ENCODE measurements around the gene ANLN. TPM values are rescaled to one million over a fixed set of nuclear protein-coding genes. Genes with fewer than 3 reads are reported as not detected.

The ANLN gene
- polyA plus RNA-seq, 3 donors = 0.12 to 1.1 (median 0.25) TPM

- Mint-ChIP-seq H3K27me3 (ENCODE audit: low read depth in 3 of 3) (no peaks in the 10 kb centered on the region), H3K27ac (peak overlapping the region in 1 of 7 donors; percentile 30), H3K9me3 (no peaks in the 10 kb centered on the region), H3K36me3 (peaks cover 58 to 81% of the 10 kb centered on the region in 2 donors), H3K4me3 (no peak overlapping the region), H3K4me1 (no peaks in the 10 kb centered on the region)
- no CpG with 5 or more reads among the region's 3 CpGs for WGBS (ENCODE audit: insufficient coverage)
- Histone ChIP-seq H3K4me1 (ENCODE audit: control insufficient read depth in 1 of 2, insufficient read depth in 2 of 2, low read length in 2 of 2) (no peaks in the 10 kb centered on the region), H2AFZ (ENCODE audit: insufficient read depth, low read depth, low read length, poor library complexity, severe bottlenecking) (no peak overlapping the region), H3K9ac (ENCODE audit: insufficient read depth, low read length, poor library complexity, severe bottlenecking) (no peak overlapping the region), H3K4me3 (replicated peaks in 1 of 3; ENCODE audit: low read depth in 2 of 3, low read length in 3 of 3) (no peak overlapping the region), H3K79me2 (ENCODE audit: insufficient read depth, low read length) (peaks cover 25% of the 10 kb centered on the region), H3K9me3 (replicated peaks in 1 of 2; ENCODE audit: control insufficient read depth in 1 of 2, insufficient read depth in 1 of 2, low read length in 2 of 2) (no peaks in the 10 kb centered on the region), H3K27me3 (ENCODE audit: control insufficient read depth in 2 of 2, insufficient read depth in 2 of 2, low read length in 2 of 2) (no peaks in the 10 kb centered on the region), H4K20me1 (ENCODE audit: insufficient read depth, low read length) (no peaks in the 10 kb centered on the region), H3K27ac (ENCODE audit: low read depth in 1 of 2, low read length in 2 of 2) (no peak overlapping the region), H3K36me3 (replicated peaks in 1 of 2; ENCODE audit: control insufficient read depth in 1 of 2, insufficient read depth in 2 of 2, low read length in 2 of 2) (peaks cover 47 to 99% of the 10 kb centered on the region in 2 donors), H3K4me2 (replicated peaks; ENCODE audit: extremely low read depth, low read length, poor library complexity, severe bottlenecking) (no peak overlapping the region)
- intact Hi-C loops (cut with micrococcal nuclease) = no loop called here
- no peak for TF ChIP-seq CTCF (IDR thresholded peaks at IDR 0.05)
- no peak for DNase-seq
These were observed 32.4 kb downstream of the ANLN start for GRCh38 chr7:36422072-36422471.

DNA sequence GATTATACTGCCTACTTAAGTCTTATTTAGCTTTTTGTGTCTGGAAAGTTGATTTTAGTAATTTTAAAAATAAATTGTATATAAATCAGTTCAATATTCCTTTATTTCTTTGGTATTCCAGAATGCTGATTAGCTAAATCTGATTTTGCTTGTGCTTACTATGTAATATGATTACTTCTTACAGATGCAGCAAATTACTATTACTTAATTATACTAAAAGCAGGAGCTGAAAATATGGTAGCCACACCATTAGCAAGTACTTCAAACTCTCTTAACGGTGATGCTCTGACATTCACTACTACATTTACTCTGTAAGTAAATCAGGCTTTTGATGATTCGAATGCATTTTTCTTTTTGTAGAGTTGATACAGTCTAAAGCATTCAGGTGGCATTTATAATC, 34.0 kb downstream of the ANLN start:
- Mint-ChIP-seq H3K4me1 (no peaks in the 10 kb centered on the region), H3K27ac (no peak overlapping the region), H3K4me3 (no peak overlapping the region), H3K9me3 (no peaks in the 10 kb centered on the region), H3K36me3 (peaks cover 55 to 78% of the 10 kb centered on the region in 2 donors), H3K27me3 (ENCODE audit: low read depth in 3 of 3) (no peaks in the 10 kb centered on the region)
- Histone ChIP-seq H3K4me1 (ENCODE audit: control insufficient read depth in 1 of 2, insufficient read depth in 2 of 2, low read length in 2 of 2) (no peaks in the 10 kb centered on the region), H3K79me2 (ENCODE audit: insufficient read depth, low read length) (peaks cover 30% of the 10 kb centered on the region), H3K4me2 (replicated peaks; ENCODE audit: extremely low read depth, low read length, poor library complexity, severe bottlenecking) (no peak overlapping the region), H3K4me3 (replicated peaks in 1 of 3; ENCODE audit: low read depth in 2 of 3, low read length in 3 of 3) (no peak overlapping the region), H2AFZ (ENCODE audit: insufficient read depth, low read depth, low read length, poor library complexity, severe bottlenecking) (no peak overlapping the region), H3K36me3 (replicated peaks in 1 of 2; ENCODE audit: control insufficient read depth in 1 of 2, insufficient read depth in 2 of 2, low read length in 2 of 2) (peaks cover 46 to 98% of the 10 kb centered on the region in 2 donors), H3K9ac (ENCODE audit: insufficient read depth, low read length, poor library complexity, severe bottlenecking) (no peak overlapping the region), H3K9me3 (replicated peaks in 1 of 2; ENCODE audit: control insufficient read depth in 1 of 2, insufficient read depth in 1 of 2, low read length in 2 of 2) (no peaks in the 10 kb centered on the region), H4K20me1 (ENCODE audit: insufficient read depth, low read length) (no peaks in the 10 kb centered on the region), H3K27ac (ENCODE audit: low read depth in 1 of 2, low read length in 2 of 2) (no peak overlapping the region), H3K27me3 (ENCODE audit: control insufficient read depth in 2 of 2, insufficient read depth in 2 of 2, low read length in 2 of 2) (no peaks in the 10 kb centered on the region)
- no CpG with 5 or more reads among the region's 2 CpGs for WGBS (ENCODE audit: insufficient coverage)
- no peak for DNase-seq
- TF ChIP-seq CTCF (IDR thresholded peaks at IDR 0.05) = no peak
- intact Hi-C loops (cut with micrococcal nuclease) = no loop called here

Data from CD14-positive monocyte (primary cell).